Kidney (tissue), 14 donors: Measurements from ENCODE around the gene RAD51B. TPM values are rescaled to one million over a fixed set of nuclear protein-coding genes. Genes with fewer than 3 reads are reported as not detected.

Experiments used
- DNase-seq, 5 donors: peaks; one replicate each; pipeline ENCODE4 v3.0.0-alpha.2; 2013 to 2020
- FAIRE-seq: peaks from 2 replicates; lab custom pipeline; 2012; peaks lifted over from hg19 to GRCh38; lab: Jason Lieb, UNC
- H3K27ac ChIP-seq, 2 donors: one replicate each; pipeline ENCODE4 v1.7.0; 2013; ENCODE audit warnings: low read depth in 2 of 2, low read length in 2 of 2, inconsistent platforms in 1 of 2
- H3K27me3 ChIP-seq: one replicate; pipeline ENCODE4 v1.7.1; 2013; ENCODE audit warnings: low read length, inconsistent platforms; ENCODE audit not compliant: control insufficient read depth, insufficient read depth
- H3K36me3 ChIP-seq, 3 donors: one replicate each; pipeline versions ENCODE4 v1.7.0 to v1.7.1; 2013; ENCODE audit warnings: low read length in 3 of 3, control low read depth in 1 of 3, inconsistent platforms in 1 of 3; ENCODE audit not compliant: insufficient read depth in 3 of 3, control insufficient read depth in 2 of 3
- H3K4me1 ChIP-seq, 3 donors: one replicate each; pipeline versions ENCODE4 v1.7.0 to v1.7.1; 2013; ENCODE audit warnings: low read length in 3 of 3, inconsistent platforms in 1 of 3, low read depth in 1 of 3; ENCODE audit not compliant: control insufficient read depth in 2 of 3, insufficient read depth in 2 of 3
- H3K4me3 ChIP-seq, 3 donors: one replicate each; pipeline versions ENCODE4 v1.7.0 to v1.8.1; 2013; ENCODE audit warnings: low read length in 3 of 3, control low read depth in 1 of 3, inconsistent platforms in 1 of 3
- H3K9ac ChIP-seq, 3 donors: one replicate each; pipeline versions ENCODE4 v1.7.0 to v1.7.1; 2013; ENCODE audit warnings: low read length in 3 of 3, control low read depth in 1 of 3, inconsistent platforms in 1 of 3
- H3K9me3 ChIP-seq, 3 donors: one replicate each; pipeline versions ENCODE4 v1.7.0 to v1.7.1; 2013; ENCODE audit warnings: low read length in 3 of 3, control low read depth in 1 of 3, inconsistent platforms in 1 of 3; ENCODE audit not compliant: control insufficient read depth in 2 of 3, insufficient read depth in 1 of 3
- intact Hi-C: fragments of 100-400 bp; cut with DNase I; formaldehyde crosslinking; loops from one replicate; pipeline ENCODE4 v1.11.1; 2022
- polyA plus RNA-seq: library from polyadenylated mRNA; stranded (reverse); fragments of 350-450 nt; fragmentation: Illumina TruSeq; extraction: RNeasy Lipid Tissue Mini Kit (QIAGEN cat#74804); gene quantifications from one replicate; pipeline ENCODE4 v1.2.3, GENCODE V29; 2014; ENCODE audit warnings: low read depth, low replicate concordance; ENCODE audit not compliant: insufficient read depth
- total RNA-seq: library from RNA; stranded (reverse); fragmentation: NEBNext Ultra II Directional; extraction: Animal tissue kit (Norgen Biotek cat#: 25700); gene quantifications from one replicate; pipeline ENCODE4 v1.2.1, GENCODE V29; 2021
- TF ChIP-seq, protein P1 (sequence below): IDR thresholded peaks from 3 replicates; pipeline ENCODE4 v1.5.1; 2012; ENCODE audit warnings: mild to moderate bottlenecking, moderate library complexity, borderline replicate concordance; ENCODE audit not compliant: insufficient read depth; ENCODE audit errors: extremely low read depth
- donor health status: control.
- donor health status: control.
- donor health status: control.
- donor health status: control.
- donor health status: control.
- donor health status: DM: yes; HTN: yes; CAD: no.
- donor health status: Normal renal cell carcinoma (clear cell type).

RAD51B gene
- total and polyA plus RNA-seq, 2 donors from 2014 or later, result 6.9 to 18.0 TPM

DNA sequence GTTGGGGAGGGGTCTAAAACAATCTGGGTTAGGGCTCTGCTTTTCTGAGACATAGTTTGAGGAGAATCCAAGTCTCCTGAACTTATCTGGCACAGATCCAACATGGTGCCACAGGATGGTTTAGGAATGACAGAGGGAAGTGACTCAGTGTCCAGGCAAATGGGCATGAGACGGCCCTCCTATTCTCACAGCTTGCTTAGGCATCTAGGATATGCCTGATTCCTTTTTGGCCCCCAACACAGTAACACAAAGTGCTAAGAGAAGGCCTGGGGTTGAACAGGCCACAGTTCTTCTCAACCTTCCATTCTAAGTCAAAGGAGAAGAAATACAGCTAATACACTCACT lies 855.6 kb downstream of the RAD51B start:
- TF ChIP-seq, protein P1, sequence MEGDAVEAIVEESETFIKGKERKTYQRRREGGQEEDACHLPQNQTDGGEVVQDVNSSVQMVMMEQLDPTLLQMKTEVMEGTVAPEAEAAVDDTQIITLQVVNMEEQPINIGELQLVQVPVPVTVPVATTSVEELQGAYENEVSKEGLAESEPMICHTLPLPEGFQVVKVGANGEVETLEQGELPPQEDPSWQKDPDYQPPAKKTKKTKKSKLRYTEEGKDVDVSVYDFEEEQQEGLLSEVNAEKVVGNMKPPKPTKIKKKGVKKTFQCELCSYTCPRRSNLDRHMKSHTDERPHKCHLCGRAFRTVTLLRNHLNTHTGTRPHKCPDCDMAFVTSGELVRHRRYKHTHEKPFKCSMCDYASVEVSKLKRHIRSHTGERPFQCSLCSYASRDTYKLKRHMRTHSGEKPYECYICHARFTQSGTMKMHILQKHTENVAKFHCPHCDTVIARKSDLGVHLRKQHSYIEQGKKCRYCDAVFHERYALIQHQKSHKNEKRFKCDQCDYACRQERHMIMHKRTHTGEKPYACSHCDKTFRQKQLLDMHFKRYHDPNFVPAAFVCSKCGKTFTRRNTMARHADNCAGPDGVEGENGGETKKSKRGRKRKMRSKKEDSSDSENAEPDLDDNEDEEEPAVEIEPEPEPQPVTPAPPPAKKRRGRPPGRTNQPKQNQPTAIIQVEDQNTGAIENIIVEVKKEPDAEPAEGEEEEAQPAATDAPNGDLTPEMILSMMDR, result no peak
- intact Hi-C loops, result loop anchor here (10.0 kb wide), 1 partner anchor 110 kb away; no protein-coding TSS in a partner anchor
- Histone ChIP-seq H3K27ac (no peak overlapping the region), H3K9me3 (peaks cover 0 to 5% (median 0%) of the 10 kb centered on the region in 3 donors), H3K4me3 (no peak overlapping the region), H3K36me3 (peaks cover 0 to 4% (median 0%) of the 10 kb centered on the region in 3 donors), H3K4me1 (peaks cover 0 to 14% (median 9%) of the 10 kb centered on the region in 3 donors), H3K27me3 (no peaks in the 10 kb centered on the region), H3K9ac (no peak overlapping the region)
- FAIRE-seq (no peak), DNase-seq (no peak)

DNA sequence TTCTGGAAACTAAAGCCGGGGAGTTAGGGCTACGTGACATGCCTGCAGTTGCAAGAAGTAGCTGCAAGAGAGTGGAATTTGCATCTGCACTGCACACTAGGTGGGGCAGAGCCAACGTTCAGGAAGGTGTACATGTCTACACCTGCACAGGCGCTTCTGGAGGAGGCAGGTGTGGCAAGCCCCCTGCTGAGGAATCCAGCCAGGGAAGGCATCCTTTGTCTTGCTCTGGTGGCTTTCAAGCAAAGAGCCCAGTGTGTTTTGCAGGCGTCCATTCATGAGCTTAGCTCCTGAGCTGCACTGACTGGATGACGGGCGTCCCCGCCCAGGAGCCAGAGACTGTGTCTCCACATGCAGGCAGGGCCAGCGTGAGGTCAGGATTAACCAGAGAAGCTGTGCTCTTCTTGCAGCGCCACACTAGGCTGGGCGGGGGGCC lies 856.9 kb downstream of the RAD51B start:
- Histone ChIP-seq H3K9ac (no peak overlapping the region), H3K36me3 (peaks cover 0 to 4% (median 0%) of the 10 kb centered on the region in 3 donors), H3K4me3 (no peak overlapping the region), H3K4me1 (peaks cover 4 to 24% (median 13%) of the 10 kb centered on the region in 3 donors), H3K27ac (no peak overlapping the region), H3K9me3 (peaks cover 0 to 5% (median 0%) of the 10 kb centered on the region in 3 donors), H3K27me3 (no peaks in the 10 kb centered on the region)
- intact Hi-C loops, result loop anchor here (10.0 kb wide), 1 partner anchor 108 kb away; no protein-coding TSS in a partner anchor
- FAIRE-seq (no peak), DNase-seq (peak in 2 of 5 donors; percentile 48 to 51)
- TF ChIP-seq, protein P1, result no peak

DNA sequence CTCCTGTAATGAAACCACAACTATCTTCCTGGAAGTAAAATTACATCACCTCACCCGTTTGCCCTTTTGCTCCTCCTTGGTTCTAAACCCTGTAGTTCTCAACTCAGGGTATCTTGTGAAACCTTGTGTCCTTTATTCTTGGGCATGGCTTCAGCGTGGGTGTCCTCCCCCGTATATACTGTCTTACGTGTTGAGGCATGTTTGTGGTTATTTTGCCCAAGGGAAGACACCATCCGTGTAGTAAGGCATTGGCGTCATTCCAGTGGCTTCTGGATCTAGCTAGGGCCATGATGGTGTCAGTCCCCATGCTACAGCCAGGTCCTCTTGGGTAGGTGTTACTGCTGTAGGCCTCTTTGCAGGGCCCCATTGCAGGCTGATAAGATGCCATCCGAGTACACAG lies 857.9 kb downstream of the RAD51B start:
- Histone ChIP-seq H3K9ac (no peak overlapping the region), H3K9me3 (peaks cover 0 to 5% (median 0%) of the 10 kb centered on the region in 3 donors), H3K4me1 (peaks cover 10 to 24% (median 15%) of the 10 kb centered on the region in 3 donors), H3K36me3 (peaks cover 0 to 4% (median 0%) of the 10 kb centered on the region in 3 donors), H3K27ac (no peak overlapping the region), H3K4me3 (no peak overlapping the region), H3K27me3 (no peaks in the 10 kb centered on the region)
- no peak for DNase-seq
- TF ChIP-seq, protein P1, result no peak
- intact Hi-C loops, result loop anchor here (10.0 kb wide), 1 partner anchor 107 kb away; no protein-coding TSS in a partner anchor
- no peak for FAIRE-seq
